Measurements from ENCODE around the gene CST3.

Gene CST3

DNA sequence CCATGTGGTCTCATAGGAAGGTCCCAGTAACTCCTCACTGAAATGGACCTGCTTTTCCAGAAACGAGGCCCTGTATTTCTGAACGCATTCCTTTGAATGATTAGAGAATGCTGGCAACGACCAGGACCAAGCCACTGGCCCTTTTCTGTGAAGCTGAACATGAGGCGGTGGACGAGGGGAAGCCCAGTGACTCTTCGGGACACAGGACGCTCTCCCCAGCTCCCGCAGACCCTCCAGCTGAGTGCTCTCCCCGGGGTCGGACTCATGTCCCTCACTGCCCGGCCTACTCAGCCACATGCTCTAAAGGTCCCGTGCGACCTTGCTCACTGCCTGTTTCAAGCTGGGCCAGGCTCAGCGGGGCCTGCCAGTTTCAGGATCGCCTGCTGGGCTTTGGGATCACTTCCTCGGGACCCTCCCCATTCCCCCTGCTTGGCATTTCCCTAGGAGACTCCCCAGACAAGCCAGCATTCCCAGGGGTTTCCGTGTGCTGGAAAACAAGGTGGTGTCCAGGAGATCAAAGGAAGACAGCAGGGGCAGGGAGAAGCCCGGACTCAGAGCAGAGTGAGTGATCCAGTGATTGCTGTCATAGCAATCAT lies 29.4 kb downstream of the CST3 start:
- WGBS (ENCODE audit: extremely low coverage, insufficient coverage, low lambda C conversion rate) = no CpG with 5 or more reads among the region's 18 CpGs
- H3K79me2 ChIP-seq (ENCODE audit: control insufficient read depth, insufficient read depth, low read length) = no peaks in the 10 kb centered on the region

GRCh38 chr20:23607497-23608245 lies 30.1 kb downstream of the CST3 start:
- WGBS (ENCODE audit: extremely low coverage, insufficient coverage, low lambda C conversion rate) = no CpG with 5 or more reads among the region's 14 CpGs
- H3K79me2 ChIP-seq (ENCODE audit: control insufficient read depth, insufficient read depth, low read length) = no peaks in the 10 kb centered on the region

More for the DNA sequence above, 29.4 kb downstream of the CST3 start:
- Histone ChIP-seq H3K79me1 (ENCODE audit: low read length) (no peaks in the 10 kb centered on the region), H3K4ac (ENCODE audit: low read depth, low read length) (no peak overlapping the region), H3K23ac (ENCODE audit: low read length) (no peak overlapping the region), H2BK5ac (ENCODE audit: low read length) (no peak overlapping the region), H3K27me3 (ENCODE audit: insufficient read depth, low read length, poor library complexity) (no peaks in the 10 kb centered on the region), H3K4me1 (ENCODE audit: control insufficient read depth, low read depth, low read length) (no peaks in the 10 kb centered on the region), H2AK5ac (ENCODE audit: low read length) (no peak overlapping the region), H3K36me3 (ENCODE audit: control insufficient read depth, insufficient read depth, low read length) (no peaks in the 10 kb centered on the region), H4K5ac (ENCODE audit: low read length) (no peak overlapping the region), H3K18ac (ENCODE audit: low read length) (no peak overlapping the region), H3K4me2 (ENCODE audit: low read length) (no peak overlapping the region), H3K4me3 (ENCODE audit: low read length) (no peak overlapping the region), H3K56ac (ENCODE audit: low read length) (no peak overlapping the region), H2BK120ac (ENCODE audit: low read depth, low read length) (no peak overlapping the region), H3K27ac (ENCODE audit: low read depth, low read length) (no peak overlapping the region), H2BK15ac (replicated peaks; ENCODE audit: low read depth) (no peak overlapping the region), H3K9ac (ENCODE audit: low read length) (no peak overlapping the region), H4K8ac (ENCODE audit: low read depth, low read length) (no peak overlapping the region)
- DNase-seq = no peak

DNA sequence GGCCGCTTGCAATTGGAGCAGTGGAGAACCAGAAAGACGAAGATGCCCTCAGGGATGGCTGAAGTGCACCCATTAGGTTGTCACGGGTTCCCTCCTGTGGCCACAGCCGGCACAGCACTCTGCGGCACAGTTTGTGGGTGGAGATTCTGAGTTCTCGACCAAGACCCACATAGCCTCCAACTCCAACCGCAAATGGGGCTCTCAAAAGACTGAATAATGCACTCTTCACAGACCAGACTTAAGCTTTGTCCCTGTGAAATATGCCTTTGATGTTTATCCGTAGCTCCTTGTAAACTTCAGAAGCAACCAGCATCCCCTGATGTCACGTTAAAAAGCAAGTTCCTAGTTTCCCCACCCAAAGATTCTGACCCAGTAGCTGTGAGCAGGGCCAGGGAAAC lies 31.1 kb downstream of the CST3 start:
- Histone ChIP-seq H4K8ac (ENCODE audit: low read depth, low read length) (no peak overlapping the region), H2BK5ac (ENCODE audit: low read length) (no peak overlapping the region), H2BK120ac (ENCODE audit: low read depth, low read length) (no peak overlapping the region), H3K18ac (ENCODE audit: low read length) (no peak overlapping the region), H3K79me2 (ENCODE audit: control insufficient read depth, insufficient read depth, low read length) (no peaks in the 10 kb centered on the region), H3K9ac (ENCODE audit: low read length) (no peak overlapping the region), H3K79me1 (ENCODE audit: low read length) (no peaks in the 10 kb centered on the region), H3K4me1 (ENCODE audit: control insufficient read depth, low read depth, low read length) (no peaks in the 10 kb centered on the region), H3K4ac (ENCODE audit: low read depth, low read length) (no peak overlapping the region), H3K27me3 (ENCODE audit: insufficient read depth, low read length, poor library complexity) (no peaks in the 10 kb centered on the region), H2BK15ac (replicated peaks; ENCODE audit: low read depth) (no peak overlapping the region), H3K23ac (ENCODE audit: low read length) (no peak overlapping the region), H3K27ac (ENCODE audit: low read depth, low read length) (no peak overlapping the region), H2AK5ac (ENCODE audit: low read length) (no peak overlapping the region), H3K4me3 (ENCODE audit: low read length) (no peak overlapping the region), H3K56ac (ENCODE audit: low read length) (no peak overlapping the region), H4K5ac (ENCODE audit: low read length) (no peak overlapping the region), H3K36me3 (ENCODE audit: control insufficient read depth, insufficient read depth, low read length) (no peaks in the 10 kb centered on the region), H3K4me2 (ENCODE audit: low read length) (no peak overlapping the region)
- DNase-seq = peak; percentile 89
- no CpG with 5 or more reads among the region's 9 CpGs for WGBS (ENCODE audit: extremely low coverage, insufficient coverage, low lambda C conversion rate)

More at GRCh38 chr20:23607497-23608245, 30.1 kb downstream of the CST3 start:
- Histone ChIP-seq H4K5ac (ENCODE audit: low read length) (no peak overlapping the region), H3K27ac (ENCODE audit: low read depth, low read length) (no peak overlapping the region), H2BK15ac (replicated peaks; ENCODE audit: low read depth) (no peak overlapping the region), H3K23ac (ENCODE audit: low read length) (no peak overlapping the region), H3K9ac (ENCODE audit: low read length) (no peak overlapping the region), H3K4ac (ENCODE audit: low read depth, low read length) (no peak overlapping the region), H3K4me1 (ENCODE audit: control insufficient read depth, low read depth, low read length) (no peaks in the 10 kb centered on the region), H4K8ac (ENCODE audit: low read depth, low read length) (no peak overlapping the region), H2BK120ac (ENCODE audit: low read depth, low read length) (no peak overlapping the region), H2AK5ac (ENCODE audit: low read length) (no peak overlapping the region), H3K36me3 (ENCODE audit: control insufficient read depth, insufficient read depth, low read length) (no peaks in the 10 kb centered on the region), H3K18ac (ENCODE audit: low read length) (no peak overlapping the region), H2BK5ac (ENCODE audit: low read length) (no peak overlapping the region), H3K27me3 (ENCODE audit: insufficient read depth, low read length, poor library complexity) (no peaks in the 10 kb centered on the region), H3K79me1 (ENCODE audit: low read length) (no peaks in the 10 kb centered on the region), H3K4me3 (ENCODE audit: low read length) (no peak overlapping the region), H3K4me2 (ENCODE audit: low read length) (no peak overlapping the region), H3K56ac (ENCODE audit: low read length) (no peak overlapping the region)
- no peak for DNase-seq

- Histone ChIP-seq H2BK15ac (replicated peaks; ENCODE audit: low read depth) (no peak within 1 kb of the TSS), H3K4me1 (ENCODE audit: control insufficient read depth, low read depth, low read length) (no peaks in the 10 kb centered on the region), H3K4ac (ENCODE audit: low read depth, low read length) (no peak within 1 kb of the TSS), H4K5ac (ENCODE audit: low read length) (no peak within 1 kb of the TSS), H3K79me2 (ENCODE audit: control insufficient read depth, insufficient read depth, low read length) (no peaks in the 10 kb centered on the region), H3K4me2 (ENCODE audit: low read length) (no peak within 1 kb of the TSS), H3K56ac (ENCODE audit: low read length) (no peak within 1 kb of the TSS), H3K36me3 (ENCODE audit: control insufficient read depth, insufficient read depth, low read length) (no peaks in the 10 kb centered on the region), H4K8ac (ENCODE audit: low read depth, low read length) (no peak within 1 kb of the TSS), H3K27me3 (ENCODE audit: insufficient read depth, low read length, poor library complexity) (no peaks in the 10 kb centered on the region), H3K18ac (ENCODE audit: low read length) (no peak within 1 kb of the TSS), H3K4me3 (ENCODE audit: low read length) (no peak within 1 kb of the TSS), H2BK5ac (ENCODE audit: low read length) (no peak within 1 kb of the TSS), H2AK5ac (ENCODE audit: low read length) (no peak within 1 kb of the TSS), H3K79me1 (ENCODE audit: low read length) (no peaks in the 10 kb centered on the region), H3K9ac (ENCODE audit: low read length) (no peak within 1 kb of the TSS), H3K23ac (ENCODE audit: low read length) (no peak within 1 kb of the TSS), H2BK120ac (ENCODE audit: low read depth, low read length) (no peak within 1 kb of the TSS), H3K27ac (ENCODE audit: low read depth, low read length) (no peak within 1 kb of the TSS)
- no peak for DNase-seq
- WGBS (ENCODE audit: extremely low coverage, insufficient coverage, low lambda C conversion rate) = no CpG with 5 or more reads among the region's 16 CpGs
Observed at GRCh38 chr20:23605867-23606651, 31.7 kb downstream of the CST3 start, which contains the start of gene CST9. Gene CST9, minus strand, starts transcription at chr20:23605917. Its CDS starts 53 bp downstream, at chr20:23605864.

GRCh38 chr20:23604306-23604705 lies 33.4 kb downstream of the CST3 start:
- no peak overlapping the region for H2BK5ac ChIP-seq (ENCODE audit: low read length)
- no peak for DNase-seq
- H3K23ac ChIP-seq (ENCODE audit: low read length) = no peak overlapping the region
- no peak overlapping the region for H3K4me3 ChIP-seq (ENCODE audit: low read length)
- H3K4me2 ChIP-seq (ENCODE audit: low read length) = no peak overlapping the region
- no peak overlapping the region for H3K9ac ChIP-seq (ENCODE audit: low read length)
- H3K18ac ChIP-seq (ENCODE audit: low read length) = no peak overlapping the region
- H3K36me3 ChIP-seq (ENCODE audit: control insufficient read depth, insufficient read depth, low read length) = no peaks in the 10 kb centered on the region
- H4K8ac ChIP-seq (ENCODE audit: low read depth, low read length) = no peak overlapping the region
- no peaks in the 10 kb centered on the region for H3K4me1 ChIP-seq (ENCODE audit: control insufficient read depth, low read depth, low read length)
- H2BK120ac ChIP-seq (ENCODE audit: low read depth, low read length) = no peak overlapping the region
- no peak overlapping the region for H3K4ac ChIP-seq (ENCODE audit: low read depth, low read length)
- no peak overlapping the region for H3K56ac ChIP-seq (ENCODE audit: low read length)
- no peaks in the 10 kb centered on the region for H3K79me2 ChIP-seq (ENCODE audit: control insufficient read depth, insufficient read depth, low read length)
- no peaks in the 10 kb centered on the region for H3K27me3 ChIP-seq (ENCODE audit: insufficient read depth, low read length, poor library complexity)
- no peak overlapping the region for H3K27ac ChIP-seq (ENCODE audit: low read depth, low read length)
- WGBS (ENCODE audit: extremely low coverage, insufficient coverage, low lambda C conversion rate) = no CpG with 5 or more reads among the region's 1 CpG
- no peak overlapping the region for H2AK5ac ChIP-seq (ENCODE audit: low read length)
- no peak overlapping the region for H4K5ac ChIP-seq (ENCODE audit: low read length)
- H2BK15ac ChIP-seq (replicated peaks; ENCODE audit: low read depth) = no peak overlapping the region
- H3K79me1 ChIP-seq (ENCODE audit: low read length) = no peaks in the 10 kb centered on the region

Data from mesendoderm (in vitro differentiated cells).